ENCODE results near the gene MED27.

The MED27 gene

GRCh38 chr9:132075853-132076252 lies 3.8 kb downstream of the MED27 start:
- H3K36me3 ChIP-seq (ENCODE audit: control insufficient read depth, insufficient read depth, low read length), result no peaks in the 10 kb centered on the region; the same call in 1 of the 2 replicates
- H3K4me1 ChIP-seq (ENCODE audit: control insufficient read depth, insufficient read depth, low read length), result no peaks in the 10 kb centered on the region
- no peak overlapping the region for H3K27ac ChIP-seq (ENCODE audit: low read length)
- no peak for DNase-seq (ENCODE audit: low read depth, low spot score)
- H3K9me3 ChIP-seq (ENCODE audit: control insufficient read depth, insufficient read depth, low read length), result no peaks in the 10 kb centered on the region
- WGBS (ENCODE audit: insufficient coverage, insufficient read length), result no CpG with 5 or more reads among the region's 2 CpGs
- no peak overlapping the region for H3K4me3 ChIP-seq (ENCODE audit: low read length)
- no peaks in the 10 kb centered on the region for H3K27me3 ChIP-seq (ENCODE audit: control insufficient read depth, insufficient read depth, low read length)

- no peaks in the 10 kb centered on the region; the same call in 1 of the 2 replicates for H3K36me3 ChIP-seq (ENCODE audit: control insufficient read depth, insufficient read depth, low read length)
- no peak for DNase-seq (ENCODE audit: low read depth, low spot score)
- H3K4me3 ChIP-seq (ENCODE audit: low read length), result no peak overlapping the region
- no peaks in the 10 kb centered on the region for H3K27me3 ChIP-seq (ENCODE audit: control insufficient read depth, insufficient read depth, low read length)
- no peak overlapping the region for H3K27ac ChIP-seq (ENCODE audit: low read length)
- H3K4me1 ChIP-seq (ENCODE audit: control insufficient read depth, insufficient read depth, low read length), result no peaks in the 10 kb centered on the region
- H3K9me3 ChIP-seq (ENCODE audit: control insufficient read depth, insufficient read depth, low read length), result no peaks in the 10 kb centered on the region
- no CpG with 5 or more reads among the region's 2 CpGs for WGBS (ENCODE audit: insufficient coverage, insufficient read length)
These were observed 4.9 kb downstream of the MED27 start for GRCh38 chr9:132074736-132075135.

- Histone ChIP-seq H3K9me3 (ENCODE audit: control insufficient read depth, insufficient read depth, low read length) (no peaks in the 10 kb centered on the region), H3K27me3 (ENCODE audit: control insufficient read depth, insufficient read depth, low read length) (no peaks in the 10 kb centered on the region), H3K36me3 (ENCODE audit: control insufficient read depth, insufficient read depth, low read length) (no peaks in the 10 kb centered on the region; the same call in 1 of the 2 replicates), H3K27ac (ENCODE audit: low read length) (no peak overlapping the region), H3K4me1 (ENCODE audit: control insufficient read depth, insufficient read depth, low read length) (no peaks in the 10 kb centered on the region), H3K4me3 (ENCODE audit: low read length) (no peak overlapping the region)
- no CpG with 5 or more reads among the region's 16 CpGs for WGBS (ENCODE audit: insufficient coverage, insufficient read length)
- DNase-seq (ENCODE audit: low read depth, low spot score), result no peak
These were observed 7.7 kb downstream of the MED27 start for GRCh38 chr9:132071847-132072507.

GRCh38 chr9:132069046-132069898 lies 10.4 kb downstream of the MED27 start:
- no peaks in the 10 kb centered on the region for H3K4me1 ChIP-seq (ENCODE audit: control insufficient read depth, insufficient read depth, low read length)
- H3K9me3 ChIP-seq (ENCODE audit: control insufficient read depth, insufficient read depth, low read length), result no peaks in the 10 kb centered on the region
- no peak overlapping the region for H3K4me3 ChIP-seq (ENCODE audit: low read length)
- H3K27ac ChIP-seq (ENCODE audit: low read length), result no peak overlapping the region
- DNase-seq (ENCODE audit: low read depth, low spot score), result no peak
- no peaks in the 10 kb centered on the region; the same call in 1 of the 2 replicates for H3K36me3 ChIP-seq (ENCODE audit: control insufficient read depth, insufficient read depth, low read length)
- WGBS (ENCODE audit: insufficient coverage, insufficient read length), result no CpG with 5 or more reads among the region's 9 CpGs
- H3K27me3 ChIP-seq (ENCODE audit: control insufficient read depth, insufficient read depth, low read length), result no peaks in the 10 kb centered on the region

- Histone ChIP-seq H3K27me3 (ENCODE audit: control insufficient read depth, insufficient read depth, low read length) (no peaks in the 10 kb centered on the region), H3K27ac (ENCODE audit: low read length) (no peak overlapping the region), H3K9me3 (ENCODE audit: control insufficient read depth, insufficient read depth, low read length) (no peaks in the 10 kb centered on the region), H3K4me3 (ENCODE audit: low read length) (no peak overlapping the region), H3K36me3 (ENCODE audit: control insufficient read depth, insufficient read depth, low read length) (no peaks in the 10 kb centered on the region; the same call in 1 of the 2 replicates), H3K4me1 (ENCODE audit: control insufficient read depth, insufficient read depth, low read length) (no peaks in the 10 kb centered on the region)
- no peak for DNase-seq (ENCODE audit: low read depth, low spot score)
- no CpG with 5 or more reads among the region's 6 CpGs for WGBS (ENCODE audit: insufficient coverage, insufficient read length)
These were observed 11.1 kb downstream of the MED27 start for GRCh38 chr9:132068605-132069004.

GRCh38 chr9:132066511-132066910 lies 13.2 kb downstream of the MED27 start:
- Histone ChIP-seq H3K36me3 (ENCODE audit: control insufficient read depth, insufficient read depth, low read length) (no peaks in the 10 kb centered on the region), H3K4me3 (ENCODE audit: low read length) (no peak overlapping the region), H3K27ac (ENCODE audit: low read length) (no peak overlapping the region), H3K9me3 (ENCODE audit: control insufficient read depth, insufficient read depth, low read length) (no peaks in the 10 kb centered on the region), H3K27me3 (ENCODE audit: control insufficient read depth, insufficient read depth, low read length) (no peaks in the 10 kb centered on the region), H3K4me1 (ENCODE audit: control insufficient read depth, insufficient read depth, low read length) (no peaks in the 10 kb centered on the region)
- WGBS (ENCODE audit: insufficient coverage, insufficient read length), result no CpG with 5 or more reads among the region's 3 CpGs
- no peak for DNase-seq (ENCODE audit: low read depth, low spot score)

GRCh38 chr9:132066057-132066456 lies 13.6 kb downstream of the MED27 start:
- no peak overlapping the region for H3K4me3 ChIP-seq (ENCODE audit: low read length)
- WGBS (ENCODE audit: insufficient coverage, insufficient read length), result no CpG with 5 or more reads among the region's 11 CpGs

GRCh38 chr9:132063281-132063680 lies 16.4 kb downstream of the MED27 start:
- Histone ChIP-seq H3K27ac (ENCODE audit: low read length) (no peak overlapping the region), H3K9me3 (ENCODE audit: control insufficient read depth, insufficient read depth, low read length) (no peaks in the 10 kb centered on the region), H3K4me1 (ENCODE audit: control insufficient read depth, insufficient read depth, low read length) (no peaks in the 10 kb centered on the region), H3K36me3 (ENCODE audit: control insufficient read depth, insufficient read depth, low read length) (no peaks in the 10 kb centered on the region), H3K4me3 (ENCODE audit: low read length) (no peak overlapping the region), H3K27me3 (ENCODE audit: control insufficient read depth, insufficient read depth, low read length) (no peaks in the 10 kb centered on the region)
- DNase-seq (ENCODE audit: low read depth, low spot score), result no peak
- WGBS (ENCODE audit: insufficient coverage, insufficient read length), result no CpG with 5 or more reads among the region's 6 CpGs

More at GRCh38 chr9:132066057-132066456, 13.6 kb downstream of the MED27 start:
- Histone ChIP-seq H3K4me1 (ENCODE audit: control insufficient read depth, insufficient read depth, low read length) (no peaks in the 10 kb centered on the region), H3K27ac (ENCODE audit: low read length) (no peak overlapping the region), H3K9me3 (ENCODE audit: control insufficient read depth, insufficient read depth, low read length) (no peaks in the 10 kb centered on the region), H3K36me3 (ENCODE audit: control insufficient read depth, insufficient read depth, low read length) (no peaks in the 10 kb centered on the region), H3K27me3 (ENCODE audit: control insufficient read depth, insufficient read depth, low read length) (no peaks in the 10 kb centered on the region)
- DNase-seq (ENCODE audit: low read depth, low spot score), result no peak

- H3K27ac ChIP-seq (ENCODE audit: low read length), result no peak overlapping the region
- no CpG with 5 or more reads among the region's 4 CpGs for WGBS (ENCODE audit: insufficient coverage, insufficient read length)
- H3K27me3 ChIP-seq (ENCODE audit: control insufficient read depth, insufficient read depth, low read length), result no peaks in the 10 kb centered on the region
- no peak overlapping the region for H3K4me3 ChIP-seq (ENCODE audit: low read length)
- no peaks in the 10 kb centered on the region for H3K4me1 ChIP-seq (ENCODE audit: control insufficient read depth, insufficient read depth, low read length)
- DNase-seq (ENCODE audit: low read depth, low spot score), result no peak
- no peaks in the 10 kb centered on the region for H3K36me3 ChIP-seq (ENCODE audit: control insufficient read depth, insufficient read depth, low read length)
- H3K9me3 ChIP-seq (ENCODE audit: control insufficient read depth, insufficient read depth, low read length), result no peaks in the 10 kb centered on the region
These were observed 16.9 kb downstream of the MED27 start for GRCh38 chr9:132062806-132063205.

GRCh38 chr9:132061526-132061925 lies 18.1 kb downstream of the MED27 start:
- no peaks in the 10 kb centered on the region for H3K27me3 ChIP-seq (ENCODE audit: control insufficient read depth, insufficient read depth, low read length)
- H3K4me3 ChIP-seq (ENCODE audit: low read length), result no peak overlapping the region
- DNase-seq (ENCODE audit: low read depth, low spot score), result no peak
- H3K4me1 ChIP-seq (ENCODE audit: control insufficient read depth, insufficient read depth, low read length), result no peaks in the 10 kb centered on the region
- no peak overlapping the region for H3K27ac ChIP-seq (ENCODE audit: low read length)
- H3K9me3 ChIP-seq (ENCODE audit: control insufficient read depth, insufficient read depth, low read length), result no peaks in the 10 kb centered on the region
- no peaks in the 10 kb centered on the region for H3K36me3 ChIP-seq (ENCODE audit: control insufficient read depth, insufficient read depth, low read length)
- WGBS (ENCODE audit: insufficient coverage, insufficient read length), result no CpG with 5 or more reads among the region's 3 CpGs
